Astrocyte of the hippocampus (primary cell): ENCODE results near the gene PTGIS.
A peak's percentile ranks its signal among the peaks of the same experiment; 100 is the strongest.

Experiments
- DNase-seq: peaks from one replicate; pipeline ENCODE4 v3.0.0; 2011; ENCODE audit warnings: low read depth, low spot score

The PTGIS gene

GRCh38 chr20:49560186-49560585 is 7.8 kb downstream of the PTGIS start:
- DNase-seq: no peak

GRCh38 chr20:49559411-49560081 is 8.4 kb downstream of the PTGIS start:
- DNase-seq: no peak

- DNase-seq: no peak
These were observed 9.1 kb downstream of the PTGIS start for GRCh38 chr20:49558826-49559225.

- no peak for DNase-seq
These were observed 10.5 kb downstream of the PTGIS start for GRCh38 chr20:49557449-49557848.

GRCh38 chr20:49556621-49557020 is 11.3 kb downstream of the PTGIS start:
- DNase-seq: no peak

GRCh38 chr20:49549801-49550551 is 18.0 kb downstream of the PTGIS start:
- no peak for DNase-seq

- DNase-seq: no peak
These were observed 19.5 kb downstream of the PTGIS start for GRCh38 chr20:49548371-49548947.

- no peak for DNase-seq
These were observed 22.4 kb downstream of the PTGIS start for GRCh38 chr20:49545572-49545971.

- DNase-seq: no peak
These were observed 23.4 kb downstream of the PTGIS start for GRCh38 chr20:49544535-49544934.

GRCh38 chr20:49543858-49544437 is 24.0 kb downstream of the PTGIS start:
- no peak for DNase-seq

- DNase-seq: no peak
These were observed 24.7 kb downstream of the PTGIS start for GRCh38 chr20:49543071-49543857.

- no peak for DNase-seq
These were observed 25.4 kb downstream of the PTGIS start for GRCh38 chr20:49542514-49542991.

- peak; percentile 81 for DNase-seq
These were observed 26.0 kb downstream of the PTGIS start for GRCh38 chr20:49541733-49542513.

- DNase-seq: no peak
These were observed 27.1 kb downstream of the PTGIS start for GRCh38 chr20:49540687-49541435.

GRCh38 chr20:49540232-49540620 is 27.7 kb downstream of the PTGIS start:
- DNase-seq: no peak

GRCh38 chr20:49539481-49540231 is 28.3 kb downstream of the PTGIS start:
- DNase-seq: no peak

- DNase-seq: no peak
These were observed 29.0 kb downstream of the PTGIS start for GRCh38 chr20:49538950-49539349.

GRCh38 chr20:49534255-49534712 is 33.7 kb downstream of the PTGIS start:
- DNase-seq: peak; percentile 79

GRCh38 chr20:49532285-49532946 is 35.5 kb downstream of the PTGIS start:
- DNase-seq: no peak
